ENCODE results near the gene KCNQ1. TPM values are rescaled to one million over a fixed set of nuclear protein-coding genes. Genes with fewer than 3 reads are reported as not detected.
A peak's percentile ranks its signal among the peaks of the same experiment; 100 is the strongest.

Gene KCNQ1
- total and polyA plus RNA-seq, 7 donors = 1.1 to 25.2 (median 3.8) TPM

DNA sequence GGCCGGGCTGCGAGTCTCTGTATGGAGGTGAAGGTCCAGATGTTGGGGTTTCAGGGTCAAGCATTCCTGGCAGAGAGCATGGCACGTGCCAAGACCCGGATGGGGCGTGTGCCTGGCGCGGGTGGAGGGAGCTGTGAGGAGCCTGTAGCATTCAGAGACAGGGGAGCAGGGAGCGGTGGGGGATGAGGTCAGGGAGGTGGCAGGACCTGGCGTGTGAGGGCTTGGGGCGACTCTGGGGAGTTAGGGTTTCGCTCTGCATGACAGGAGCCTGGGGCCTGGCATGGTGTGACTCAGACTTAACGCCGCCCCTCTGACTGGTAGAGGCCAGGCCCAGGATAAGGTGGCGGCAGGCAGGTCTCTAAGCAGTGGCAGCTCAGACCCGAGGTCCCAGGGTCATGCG lies 103.0 kb downstream of the KCNQ1 start:
- Histone ChIP-seq H3K4me3 (no peak overlapping the region), H3K36me3 (no peaks in the 10 kb centered on the region), H3K27ac (no peak overlapping the region), H3K4me1 (no peaks in the 10 kb centered on the region), H3K9me3 (no peaks in the 10 kb centered on the region), H3K27me3 (no peaks in the 10 kb centered on the region)
- DNase-seq = peak; percentile 56
- intact Hi-C loops (cut with DNase I) = no loop called here
- TF ChIP-seq, protein P1, sequence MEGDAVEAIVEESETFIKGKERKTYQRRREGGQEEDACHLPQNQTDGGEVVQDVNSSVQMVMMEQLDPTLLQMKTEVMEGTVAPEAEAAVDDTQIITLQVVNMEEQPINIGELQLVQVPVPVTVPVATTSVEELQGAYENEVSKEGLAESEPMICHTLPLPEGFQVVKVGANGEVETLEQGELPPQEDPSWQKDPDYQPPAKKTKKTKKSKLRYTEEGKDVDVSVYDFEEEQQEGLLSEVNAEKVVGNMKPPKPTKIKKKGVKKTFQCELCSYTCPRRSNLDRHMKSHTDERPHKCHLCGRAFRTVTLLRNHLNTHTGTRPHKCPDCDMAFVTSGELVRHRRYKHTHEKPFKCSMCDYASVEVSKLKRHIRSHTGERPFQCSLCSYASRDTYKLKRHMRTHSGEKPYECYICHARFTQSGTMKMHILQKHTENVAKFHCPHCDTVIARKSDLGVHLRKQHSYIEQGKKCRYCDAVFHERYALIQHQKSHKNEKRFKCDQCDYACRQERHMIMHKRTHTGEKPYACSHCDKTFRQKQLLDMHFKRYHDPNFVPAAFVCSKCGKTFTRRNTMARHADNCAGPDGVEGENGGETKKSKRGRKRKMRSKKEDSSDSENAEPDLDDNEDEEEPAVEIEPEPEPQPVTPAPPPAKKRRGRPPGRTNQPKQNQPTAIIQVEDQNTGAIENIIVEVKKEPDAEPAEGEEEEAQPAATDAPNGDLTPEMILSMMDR (IDR thresholded peaks at IDR 0.05) = no peak
- TF ChIP-seq POLR2A (IDR thresholded peaks at IDR 0.05) = no peak
- no peak for TF ChIP-seq POLR2AphosphoS5 (IDR thresholded peaks at IDR 0.05)
- no peak for TF ChIP-seq EP300 (IDR thresholded peaks at IDR 0.05)
- 94% methylated on average over 16 of the region's 16 CpGs for WGBS, 2 donors

GRCh38 chr11:2548596-2548995 lies 103.8 kb downstream of the KCNQ1 start:
- peak; percentile 48 for DNase-seq
- intact Hi-C loops (cut with DNase I) = no loop called here
- H3K36me3 ChIP-seq = no peaks in the 10 kb centered on the region
- no peaks in the 10 kb centered on the region for H3K4me1 ChIP-seq
- no peaks in the 10 kb centered on the region for H3K9me3 ChIP-seq
- 96 to 98% methylated on average over 12 of the region's 12 CpGs for WGBS, 2 donors
- no peaks in the 10 kb centered on the region for H3K27me3 ChIP-seq
- TF ChIP-seq POLR2AphosphoS5 (IDR thresholded peaks at IDR 0.05) = no peak
- no peak for TF ChIP-seq EP300 (IDR thresholded peaks at IDR 0.05)
- TF ChIP-seq POLR2A (IDR thresholded peaks at IDR 0.05) = no peak
- TF ChIP-seq, protein P1 (IDR thresholded peaks at IDR 0.05) = no peak
- H3K27ac ChIP-seq = no peak overlapping the region
- H3K4me3 ChIP-seq = no peak overlapping the region

DNA sequence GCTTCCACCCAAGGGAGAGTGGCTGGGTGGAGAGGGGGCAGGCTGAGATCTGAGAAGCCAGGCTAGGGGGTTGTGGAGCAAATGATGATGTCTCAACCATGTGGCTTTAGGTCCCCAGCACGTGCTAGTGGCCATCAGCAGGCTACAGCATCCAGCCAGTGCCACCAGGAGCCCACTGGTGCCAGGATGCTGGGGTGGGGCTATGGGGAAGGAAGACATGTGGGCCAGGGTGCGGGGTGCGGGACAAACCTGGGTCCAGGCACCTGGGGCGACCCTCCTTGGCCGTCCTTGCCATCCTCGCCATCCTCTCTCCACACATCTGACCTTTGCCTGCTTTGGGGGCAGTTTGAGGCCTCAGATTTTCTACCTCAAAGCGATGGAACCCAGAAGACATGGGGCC lies 104.3 kb downstream of the KCNQ1 start:
- TF ChIP-seq POLR2A (IDR thresholded peaks at IDR 0.05) (no peak), POLR2AphosphoS5 (IDR thresholded peaks at IDR 0.05) (no peak), EP300 (IDR thresholded peaks at IDR 0.05) (no peak)
- TF ChIP-seq, protein P1 (IDR thresholded peaks at IDR 0.05) = no peak
- Histone ChIP-seq H3K9me3 (no peaks in the 10 kb centered on the region), H3K4me1 (no peaks in the 10 kb centered on the region), H3K27me3 (no peaks in the 10 kb centered on the region), H3K27ac (no peak overlapping the region), H3K4me3 (no peak overlapping the region), H3K36me3 (no peaks in the 10 kb centered on the region)
- intact Hi-C loops (cut with DNase I) = no loop called here
- WGBS, 2 donors = 95 to 97% methylated on average over 7 of the region's 7 CpGs
- peak; percentile 55 for DNase-seq

- intact Hi-C loops (cut with DNase I) = no loop called here
- TF ChIP-seq EP300 (IDR thresholded peaks at IDR 0.05) (no peak), POLR2AphosphoS5 (IDR thresholded peaks at IDR 0.05) (no peak), POLR2A (IDR thresholded peaks at IDR 0.05) (no peak)
- TF ChIP-seq, protein P1 (IDR thresholded peaks at IDR 0.05) = no peak
- Histone ChIP-seq H3K36me3 (no peaks in the 10 kb centered on the region), H3K4me1 (no peaks in the 10 kb centered on the region), H3K27me3 (no peaks in the 10 kb centered on the region), H3K9me3 (no peaks in the 10 kb centered on the region), H3K4me3 (no peak overlapping the region), H3K27ac (no peak overlapping the region)
- peak; percentile 58 for DNase-seq
- WGBS, 2 donors = 83 to 91% methylated on average over 13 of the region's 13 CpGs
Observed at GRCh38 chr11:2549491-2549875, 104.7 kb downstream of the KCNQ1 start.

- intact Hi-C loops (cut with DNase I) = no loop called here
- DNase-seq = peak; percentile 57
- Histone ChIP-seq H3K27ac (no peak overlapping the region), H3K36me3 (no peaks in the 10 kb centered on the region), H3K4me3 (no peak overlapping the region), H3K9me3 (no peaks in the 10 kb centered on the region), H3K27me3 (no peaks in the 10 kb centered on the region), H3K4me1 (no peaks in the 10 kb centered on the region)
- TF ChIP-seq EP300 (IDR thresholded peaks at IDR 0.05) = no peak
- TF ChIP-seq POLR2AphosphoS5 (IDR thresholded peaks at IDR 0.05) = no peak
- TF ChIP-seq, protein P1 (IDR thresholded peaks at IDR 0.05) = no peak
- TF ChIP-seq POLR2A (IDR thresholded peaks at IDR 0.05) = no peak
- 87 to 89% methylated on average over 36 of the region's 36 CpGs for WGBS, 2 donors
Observed at GRCh38 chr11:2549876-2550605, 105.2 kb downstream of the KCNQ1 start.

Measured in sigmoid colon (tissue), 7 donors.